Peyer's patch (tissue), 4 donors: ENCODE measurements around the gene SGPL1. TPM values are rescaled to one million over a fixed set of nuclear protein-coding genes. Genes with fewer than 3 reads are reported as not detected.

Source experiments
- DNase-seq, 3 donors: peaks; one replicate each; pipeline ENCODE4 v3.0.0-alpha.2; 2017 to 2019
- H3K27ac ChIP-seq, 4 donors: fragments of 200-600 bp; sonication (generic); one replicate each; pipeline ENCODE4 v1.5.1; 2016 to 2019
- H3K27me3 ChIP-seq, 2 donors: fragments of 200-600 bp; sonication (generic); one replicate each; pipeline ENCODE4 v1.5.1; 2019
- H3K36me3 ChIP-seq, 3 donors: fragments of 200-600 bp; sonication (generic); one replicate each; pipeline ENCODE4 v1.5.1; 2016 to 2019
- H3K4me1 ChIP-seq, 4 donors: fragments of 200-600 bp; sonication (generic); one replicate each; pipeline ENCODE4 v1.5.1; 2016 to 2019
- H3K4me3 ChIP-seq, 4 donors: fragments of 200-600 bp; sonication (generic); 1 replicate in 3 of 4; 2 replicates in 1 of 4; pipeline ENCODE4 v1.5.1; 2016 to 2019; ENCODE audit warnings: mild to moderate bottlenecking in 1 of 4
- H3K9me3 ChIP-seq, 4 donors: fragments of 200-600 bp; sonication (generic); one replicate each; pipeline ENCODE4 v1.5.1; 2016 to 2019; ENCODE audit warnings: mild to moderate bottlenecking in 1 of 4
- POLR2A ChIP-seq, 2 donors: fragments of 450-650 bp; IDR thresholded peaks; one replicate each; pipeline ENCODE4 v1.5.1; 2017; ENCODE audit warnings: antibody characterized with exemption in 2 of 2, mild to moderate bottlenecking in 2 of 2, moderate library complexity in 2 of 2
- total RNA-seq, 4 donors: library from RNA; depleted of rRNA; stranded (reverse); fragments of >200 nt; gene quantifications; one replicate each; pipeline ENCODE4 v1.1.0, GENCODE V29; 2016
- TF ChIP-seq, protein P1 (sequence below), 6 experiments: fragments of 450-650 bp in 4 of 6; fragments of 200-600 bp in 2 of 6; sonication (generic) in 1 of 6; IDR thresholded peaks; one replicate each; pipeline ENCODE4 v1.5.1; 2017 to 2019; ENCODE audit warnings: antibody characterized with exemption in 6 of 6, mild to moderate bottlenecking in 3 of 6, moderate library complexity in 1 of 6

The SGPL1 gene
- total RNA-seq, 4 donors from 2014 or later: 31.4 to 101 (median 82.1) TPM

DNA sequence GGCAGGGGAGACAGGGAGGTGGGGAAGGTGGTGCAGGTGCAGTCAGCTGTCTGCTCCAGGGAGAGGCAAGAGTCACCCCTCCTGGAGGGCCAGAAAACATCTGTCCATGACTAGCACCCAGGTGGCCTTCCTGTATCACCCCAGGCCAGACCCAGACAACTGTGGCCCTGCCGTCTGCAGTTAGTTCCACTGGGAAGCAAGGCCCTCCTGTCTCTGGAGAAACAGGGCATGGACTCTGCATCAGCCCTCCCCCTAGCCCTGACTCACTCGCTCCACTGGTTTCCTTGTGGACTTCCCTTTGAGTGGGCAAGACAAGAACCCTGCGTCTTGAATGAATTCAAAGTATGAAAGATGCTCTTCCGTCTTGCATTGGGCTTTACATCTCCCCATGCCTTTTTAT, 43.1 kb upstream of the SGPL1 start:
- TF ChIP-seq, protein P1, sequence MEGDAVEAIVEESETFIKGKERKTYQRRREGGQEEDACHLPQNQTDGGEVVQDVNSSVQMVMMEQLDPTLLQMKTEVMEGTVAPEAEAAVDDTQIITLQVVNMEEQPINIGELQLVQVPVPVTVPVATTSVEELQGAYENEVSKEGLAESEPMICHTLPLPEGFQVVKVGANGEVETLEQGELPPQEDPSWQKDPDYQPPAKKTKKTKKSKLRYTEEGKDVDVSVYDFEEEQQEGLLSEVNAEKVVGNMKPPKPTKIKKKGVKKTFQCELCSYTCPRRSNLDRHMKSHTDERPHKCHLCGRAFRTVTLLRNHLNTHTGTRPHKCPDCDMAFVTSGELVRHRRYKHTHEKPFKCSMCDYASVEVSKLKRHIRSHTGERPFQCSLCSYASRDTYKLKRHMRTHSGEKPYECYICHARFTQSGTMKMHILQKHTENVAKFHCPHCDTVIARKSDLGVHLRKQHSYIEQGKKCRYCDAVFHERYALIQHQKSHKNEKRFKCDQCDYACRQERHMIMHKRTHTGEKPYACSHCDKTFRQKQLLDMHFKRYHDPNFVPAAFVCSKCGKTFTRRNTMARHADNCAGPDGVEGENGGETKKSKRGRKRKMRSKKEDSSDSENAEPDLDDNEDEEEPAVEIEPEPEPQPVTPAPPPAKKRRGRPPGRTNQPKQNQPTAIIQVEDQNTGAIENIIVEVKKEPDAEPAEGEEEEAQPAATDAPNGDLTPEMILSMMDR (IDR thresholded peaks at IDR 0.05): no peak
- no peak for TF ChIP-seq POLR2A (IDR thresholded peaks at IDR 0.05)
- H3K27ac ChIP-seq: no peak overlapping the region
- H3K9me3 ChIP-seq: no peaks in the 10 kb centered on the region
- DNase-seq: peak in 1 of 3 donors; percentile 32
- no peaks in the 10 kb centered on the region for H3K36me3 ChIP-seq
- no peaks in the 10 kb centered on the region for H3K27me3 ChIP-seq
- no peaks in the 10 kb centered on the region for H3K4me1 ChIP-seq
- no peak overlapping the region for H3K4me3 ChIP-seq

DNA sequence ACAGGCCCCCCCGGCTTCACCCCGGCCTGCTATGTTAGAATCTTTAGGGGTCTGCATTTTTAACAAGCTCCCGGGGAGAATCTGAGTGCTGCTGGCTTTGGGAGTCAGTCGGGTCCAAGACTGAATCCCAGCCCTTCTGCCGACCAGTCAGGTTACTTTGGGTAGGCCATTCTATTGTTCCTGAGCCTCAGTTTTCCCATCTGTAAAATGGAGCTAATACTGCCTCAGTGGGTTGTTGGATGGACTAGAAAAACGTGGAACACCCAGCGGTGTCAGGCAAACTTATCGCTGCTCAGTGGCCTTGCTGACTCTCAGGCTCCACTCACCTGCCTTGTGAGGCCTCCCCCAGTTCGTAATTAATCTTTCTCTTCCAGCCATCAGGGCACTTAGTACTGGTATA, 42.3 kb upstream of the SGPL1 start:
- Histone ChIP-seq H3K27me3 (no peaks in the 10 kb centered on the region), H3K4me3 (no peak overlapping the region), H3K27ac (no peak overlapping the region), H3K9me3 (no peaks in the 10 kb centered on the region), H3K36me3 (no peaks in the 10 kb centered on the region), H3K4me1 (no peaks in the 10 kb centered on the region)
- TF ChIP-seq POLR2A (IDR thresholded peaks at IDR 0.05): no peak
- TF ChIP-seq, protein P1 (IDR thresholded peaks at IDR 0.05): no peak
- DNase-seq: no peak

DNA sequence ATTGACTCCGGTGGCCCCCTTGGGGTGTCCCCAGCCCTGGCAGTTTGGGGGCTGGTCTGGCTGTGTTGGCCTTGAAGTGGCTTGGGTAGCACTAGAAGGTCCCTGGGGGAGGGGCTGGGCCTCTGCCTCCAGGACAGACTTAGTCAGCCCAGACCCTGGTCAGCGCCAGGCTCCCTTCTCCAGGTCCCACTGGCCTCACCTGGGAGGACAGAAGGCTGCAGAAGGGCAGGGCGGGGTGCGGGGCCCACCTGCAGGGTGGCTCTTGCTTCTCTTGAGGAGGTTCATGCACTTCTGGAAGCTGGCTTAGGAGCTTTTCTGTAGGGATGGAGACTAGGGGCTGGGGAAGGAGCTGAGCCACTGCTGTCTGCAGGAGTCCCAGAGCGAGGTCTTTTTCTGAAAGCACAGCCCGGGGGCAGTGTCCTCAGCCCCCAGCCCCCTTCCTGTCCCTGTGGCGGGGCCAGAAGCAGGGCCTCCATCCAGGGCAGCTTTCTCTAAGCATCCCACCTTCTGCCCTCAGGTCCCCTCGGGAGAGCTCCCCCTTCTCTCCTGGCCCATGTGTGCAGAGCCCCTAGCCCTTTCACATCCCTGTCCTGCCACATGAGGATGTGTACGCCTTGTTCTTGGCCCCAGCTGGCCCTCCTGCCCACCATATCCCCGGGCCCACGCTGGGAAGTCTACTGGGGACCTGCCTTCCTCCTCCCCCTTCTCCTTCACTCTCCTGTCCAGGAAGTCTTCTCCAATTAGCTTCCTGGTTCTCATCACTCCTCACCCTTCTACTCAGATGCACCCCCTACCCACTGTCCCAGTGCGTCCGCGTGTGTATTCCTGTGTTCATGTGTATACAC, 41.6 kb upstream of the SGPL1 start:
- peak in 1 of 3 donors; percentile 35 for DNase-seq
- TF ChIP-seq POLR2A (IDR thresholded peaks at IDR 0.05): no peak
- TF ChIP-seq, protein P1 (IDR thresholded peaks at IDR 0.05): no peak
- Histone ChIP-seq H3K4me3 (no peak overlapping the region), H3K27me3 (no peaks in the 10 kb centered on the region), H3K4me1 (no peaks in the 10 kb centered on the region), H3K36me3 (no peaks in the 10 kb centered on the region), H3K27ac (no peak overlapping the region), H3K9me3 (no peaks in the 10 kb centered on the region)

DNA sequence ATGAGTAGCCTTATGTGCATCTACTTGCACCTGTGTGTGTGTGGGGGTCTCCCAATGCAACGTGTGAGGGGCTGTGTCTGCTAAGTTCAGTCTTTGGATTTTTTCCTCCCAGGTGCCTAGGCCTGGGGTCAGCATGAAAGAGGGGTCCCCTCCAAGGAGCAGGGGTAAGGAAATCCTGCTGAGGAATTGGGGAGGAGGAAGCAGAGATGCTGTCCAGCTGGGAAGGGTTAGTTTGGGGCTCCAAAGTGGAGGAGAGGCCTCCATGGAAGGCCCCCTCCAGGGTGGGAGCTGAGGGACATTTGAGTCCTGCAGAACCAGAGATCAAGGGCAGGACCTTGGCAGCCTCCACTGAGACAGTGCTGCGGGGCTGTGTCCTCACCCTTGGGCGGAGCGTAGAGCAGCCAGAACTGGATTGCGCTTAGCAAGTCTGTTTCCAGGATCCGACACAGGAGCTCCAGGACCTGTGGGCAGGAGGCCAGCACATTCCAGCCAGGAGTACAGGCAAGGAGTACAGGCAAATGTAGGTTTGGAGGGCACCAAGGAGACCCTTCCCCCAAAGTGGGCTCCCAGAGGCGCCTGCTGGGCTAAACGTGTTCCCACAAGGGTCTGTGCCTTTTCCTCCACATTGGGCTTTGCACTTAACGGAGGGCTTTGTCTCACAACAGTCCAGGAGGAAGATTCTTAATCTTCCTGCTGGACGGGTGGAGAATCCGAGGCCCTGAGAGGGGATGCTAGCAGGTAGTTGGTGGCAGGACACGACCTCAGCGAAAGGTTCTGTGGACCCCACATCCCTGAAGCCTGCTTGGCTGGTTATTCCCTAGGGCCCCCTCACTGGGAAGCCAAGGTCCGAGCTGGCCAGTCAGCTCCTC, 40.7 kb upstream of the SGPL1 start:
- no peak overlapping the region for H3K4me3 ChIP-seq
- no peaks in the 10 kb centered on the region for H3K4me1 ChIP-seq

More for the DNA sequence above, 40.7 kb upstream of the SGPL1 start:
- peak in 2 of 3 donors; percentile 42 to 43 for DNase-seq
- no peak overlapping the region for H3K27ac ChIP-seq
- H3K9me3 ChIP-seq: no peaks in the 10 kb centered on the region
- TF ChIP-seq POLR2A (IDR thresholded peaks at IDR 0.05): no peak
- TF ChIP-seq, protein P1 (IDR thresholded peaks at IDR 0.05): no peak
- H3K36me3 ChIP-seq: no peaks in the 10 kb centered on the region
- H3K27me3 ChIP-seq: no peaks in the 10 kb centered on the region
